HepG2 (cell line): Measurements from ENCODE around the gene U2AF2. TPM values are rescaled to one million over a fixed set of nuclear protein-coding genes. Genes with fewer than 3 reads are reported as not detected.

Source experiments
- ATAC-seq: fragments of 200-7000 bp; cut with Tn5 transposase; 3 replicates; pipeline ENCODE4 v1.9.1; 2020; ENCODE audit warnings: mild to moderate bottlenecking, moderate library complexity
- BruUV-seq: library from RNA; stranded (reverse); fragments of 400-500 nt; replicated peaks from 2 replicates; lab custom pipeline; 2021; lab: Mats Ljungman, UMichigan
- CTCF ChIA-PET: fragments of 300-600 bp; formaldehyde crosslinking; extraction: SDS; loops from one replicate; lab custom pipeline; 2021; ENCODE audit warnings: low total read pairs, inconsistent platforms, low intra/inter-chr PET ratio; lab: Yijun Ruan, JAX
- POLR2A ChIA-PET: fragments of 350-600 bp; sonication (Branson Sonifier 250); formaldehyde crosslinking; loops from one replicate; lab custom pipeline; 2020; ENCODE audit warnings: antibody characterized with exemption, inconsistent platforms; lab: Yijun Ruan, JAX
- DNase-seq: peaks from one replicate; pipeline ENCODE4 v3.0.0-alpha.2; 2015; ENCODE audit warnings: low spot score
- FAIRE-seq: peaks from 3 replicates; lab custom pipeline; 2011; peaks lifted over from hg19 to GRCh38; lab: Jason Lieb, UNC
- H2AFZ ChIP-seq: one replicate; pipeline ENCODE4 v1.6.1; 2011; ENCODE audit warnings: low read length, inconsistent platforms
- H3K27ac ChIP-seq: fragments of 300-600 bp; 3 replicates; pipeline ENCODE4 v1.8.0; 2011; ENCODE audit warnings: mixed run types, mild to moderate bottlenecking, mixed read lengths, low read length, inconsistent platforms; ENCODE audit not compliant: insufficient read depth; ENCODE audit errors: extremely low read length
- H3K27me3 ChIP-seq, 2 experiments: fragments of 200-600 bp in 1 of 2; 2 replicates in 1 of 2; 3 replicates in 1 of 2; pipeline versions ENCODE4 v1.6.0 to v1.8.0; 2011; ENCODE audit warnings: low read length in 2 of 2, mild to moderate bottlenecking in 2 of 2, moderate library complexity in 2 of 2, inconsistent platforms in 1 of 2; ENCODE audit not compliant: insufficient read depth in 2 of 2, control insufficient read depth in 1 of 2
- H3K36me3 ChIP-seq, 2 experiments: fragments of 200-600 bp in 1 of 2; replicated peaks in 1 of 2; 2 replicates in 1 of 2; 3 replicates in 1 of 2; pipeline versions ENCODE4 v1.5.1 to v1.8.0; 2011; ENCODE audit warnings: low read length in 2 of 2, inconsistent platforms in 1 of 2; ENCODE audit not compliant: insufficient read depth in 2 of 2, control insufficient read depth in 1 of 2
- H3K4me1 ChIP-seq: 2 replicates; pipeline ENCODE4 v1.5.1; 2012; ENCODE audit warnings: low read length, inconsistent platforms; ENCODE audit not compliant: insufficient read depth
- H3K4me2 ChIP-seq: 2 replicates; pipeline ENCODE4 v1.6.0; 2011; ENCODE audit warnings: low read depth, low read length, inconsistent platforms
- H3K4me3 ChIP-seq, 3 experiments: fragments of 200-600 bp in 1 of 3; sonication (generic), shearing (Covaris generic) in 1 of 3; replicated peaks in 1 of 3; 2 replicates each; pipeline ENCODE4 v1.5.1; 2011 to 2016; ENCODE audit warnings: low read length in 3 of 3, inconsistent platforms in 2 of 3, low read depth in 2 of 3, mild to moderate bottlenecking in 2 of 3, control low read depth in 1 of 3, mixed read lengths in 1 of 3; ENCODE audit not compliant: insufficient read depth in 1 of 3
- H3K79me2 ChIP-seq: one replicate; pipeline ENCODE4 v1.6.1; 2011; ENCODE audit warnings: low read length, inconsistent platforms; ENCODE audit not compliant: insufficient read depth
- H3K9ac ChIP-seq: 2 replicates; pipeline ENCODE4 v1.6.0; 2011; ENCODE audit warnings: mild to moderate bottlenecking, low read depth, low read length, inconsistent platforms; ENCODE audit not compliant: insufficient read depth
- H3K9me3 ChIP-seq: 2 replicates; pipeline ENCODE4 v1.5.1; 2012; ENCODE audit warnings: mild to moderate bottlenecking, low read length
- H4K20me1 ChIP-seq: 2 replicates; pipeline ENCODE4 v1.6.0; 2011; ENCODE audit warnings: inconsistent platforms, mild to moderate bottlenecking, low read length, moderate library complexity; ENCODE audit not compliant: insufficient read depth
- ATAD3A ChIP-seq: sonication (generic); formaldehyde crosslinking; IDR thresholded peaks from 2 replicates; pipeline ENCODE4 v1.4.0; 2020; ENCODE audit warnings: missing genetic modification reagents
- HMGXB3 ChIP-seq: sonication (generic); formaldehyde crosslinking; IDR thresholded peaks from 2 replicates; pipeline ENCODE4 v1.4.0; 2020; ENCODE audit warnings: missing genetic modification reagents, borderline replicate concordance
- NFIB ChIP-seq: sonication (generic); formaldehyde crosslinking; IDR thresholded peaks from 2 replicates; pipeline ENCODE4 v1.9.0; 2021; ENCODE audit warnings: missing genetic modification reagents, mild to moderate bottlenecking, borderline replicate concordance
- THAP9 ChIP-seq: sonication (generic); formaldehyde crosslinking; IDR thresholded peaks from 2 replicates; pipeline ENCODE4; 2020; ENCODE audit warnings: missing genetic modification reagents, mild to moderate bottlenecking, borderline replicate concordance
- ZNF484 ChIP-seq: sonication (generic); formaldehyde crosslinking; IDR thresholded peaks from 2 replicates; pipeline ENCODE4 v1.5.1; 2020; ENCODE audit warnings: mild to moderate bottlenecking, low read depth, missing genetic modification reagents, borderline replicate concordance
- WGBS: methylation state at CpG from one replicate; pipeline ENCODE4 v1.1.6; 2017; ENCODE audit warnings: low lambda C conversion rate; 5-methylcytosine and 5-hydroxymethylcytosine counted together
- in situ Hi-C: cut with HindIII; loops from 2 replicates; pipeline ENCODE4 v1.10.0; 2017; ENCODE audit warnings: low pct_unique_long_range_greater_than_20kb; ENCODE audit not compliant: extremely low pct_ligation_motif_present
- intact Hi-C: fragments of 100-400 bp; cut with micrococcal nuclease; formaldehyde crosslinking; loops from one replicate; pipeline ENCODE4 v1.10.0; 2022; ENCODE audit not compliant: unreplicated experiment
- polyA plus RNA-seq, 8 experiments: library from polyadenylated mRNA; depleted of rRNA in 3 of 8; stranded (reverse) in 7 of 8; unstranded in 1 of 8; fragments of >200 nt; fragmentation: Illumina TruSeq in 4 of 8; extraction: Trizol in 4 of 8; gene quantifications; 2 replicates each; pipeline versions ENCODE4 v1.2.1 to v1.2.3, GENCODE V29; 2011 to 2016; ENCODE audit warnings: low read depth in 4 of 8, missing spikeins in 1 of 8, mixed read lengths in 1 of 8; ENCODE audit not compliant: insufficient read depth in 1 of 8
- total RNA-seq, 5 experiments: library from RNA; depleted of rRNA; stranded (reverse); fragments of >200 nt; fragmentation: Illumina TruSeq; extraction: Trizol; gene quantifications; 2 replicates each; pipeline ENCODE4 v1.2.3, GENCODE V29; 2016; ENCODE audit warnings: low read depth in 1 of 5

U2AF2 gene
- total and polyA plus RNA-seq, 2 of the 13 experiments (the other 11 are each of a cell fraction or from before 2014, with no cell fraction given) = 84.3 to 124 TPM

- TF ChIP-seq THAP9 (CRISPR knock-in tag) (no peak), NFIB (no peak), ZNF484 (CRISPR knock-in tag) (no peak)
These were observed 37.8 kb downstream of the U2AF2 start (continued) for GRCh38 chr19:55692681-55693081.

GRCh38 chr19:55693336-55693974, 38.6 kb downstream of the U2AF2 start:
- intact Hi-C loops = no loop called here
- Histone ChIP-seq H3K27ac (no peak overlapping the region), H3K36me3 (peaks cover 26 to 46% of the 10 kb centered on the region in 2 experiments; a peak in 4 of 5 replicates), H3K9me3 (no peaks in the 10 kb centered on the region), H3K9ac (no peak overlapping the region), H2AFZ (no peak overlapping the region), H3K4me1 (no peaks in the 10 kb centered on the region), H3K79me2 (no peaks in the 10 kb centered on the region), H3K4me3 (no peak overlapping the region)
- WGBS = 97% methylated on average over 18 of the region's 20 CpGs
- no peak for TF ChIP-seq HMGXB3 (CRISPR knock-in tag)
- no peak for TF ChIP-seq ATAD3A (CRISPR knock-in tag)
- TF ChIP-seq, all 625 proteins: peak for 0
- no peaks in the 10 kb centered on the region for H4K20me1 ChIP-seq
- H3K4me2 ChIP-seq = no peak overlapping the region
- H3K27me3 ChIP-seq = no peaks in the 10 kb centered on the region
- ChIA-PET POLR2A (interaction anchor here (1.1 kb wide), 1 partner anchor 10 kb away, joined by 4 read pairs; no protein-coding TSS in a partner anchor), CTCF (no interaction called here)
- no peak for ATAC-seq
- in situ Hi-C loops = no loop called here
- FAIRE-seq = no peak
- no TSS peak for BruUV-seq
- no peak for DNase-seq
